ENCODE data around the gene OPCML. TPM values are rescaled to one million over a fixed set of nuclear protein-coding genes. Genes with fewer than 3 reads are reported as not detected.

OPCML gene
- total and polyA plus RNA-seq, 4 donors = 16.6 to 70.3 (median 58.1) TPM

DNA sequence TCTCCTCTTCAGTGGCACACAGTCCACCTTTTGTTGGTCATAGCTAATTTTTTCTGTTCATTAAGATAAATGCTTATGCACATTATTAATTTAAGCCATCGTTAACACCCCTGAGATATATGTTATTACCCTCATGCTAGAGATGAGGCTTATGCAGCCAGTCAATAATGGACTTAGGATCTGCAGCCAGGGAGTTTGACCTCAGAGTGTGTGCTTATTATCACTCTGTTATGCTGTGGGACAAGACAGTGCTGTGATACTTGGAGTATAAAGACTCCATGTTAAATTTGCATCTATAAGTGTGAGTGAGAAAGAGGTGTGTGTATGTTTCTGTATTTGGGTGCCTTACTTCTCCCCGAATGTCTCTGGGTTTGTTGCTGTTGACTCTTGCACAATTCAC is 969.3 kb downstream of the OPCML start:
- WGBS (ENCODE audit: insufficient coverage) = no CpG with 5 or more reads among the region's 2 CpGs
- DNase-seq (ENCODE audit: low read depth in 4 of 6, low spot score in 6 of 6) = peak in 1 of 6 donors; percentile 3
- H3K27ac ChIP-seq (ENCODE audit: low read depth, low read length) = no peak overlapping the region

GRCh38 chr11:132561937-132562336 is 970.4 kb downstream of the OPCML start:
- H3K9me3 ChIP-seq (ENCODE audit: control insufficient read depth, insufficient read depth, low read length) = no peaks in the 10 kb centered on the region
- H3K36me3 ChIP-seq (ENCODE audit: control insufficient read depth, insufficient read depth, low read length) = no peaks in the 10 kb centered on the region
- H3K27ac ChIP-seq (ENCODE audit: low read depth, low read length) = no peak overlapping the region
- no peaks in the 10 kb centered on the region for H3K27me3 ChIP-seq (ENCODE audit: control insufficient read depth, insufficient read depth, low read length)
- H3K4me1 ChIP-seq (ENCODE audit: control insufficient read depth, insufficient read depth, low read length) = no peaks in the 10 kb centered on the region
- H3K4me3 ChIP-seq (ENCODE audit: low read depth, low read length) = no peak overlapping the region
- WGBS (ENCODE audit: insufficient coverage) = no CpG with 5 or more reads among the region's 2 CpGs
- DNase-seq (ENCODE audit: low read depth in 4 of 6, low spot score in 6 of 6) = no peak

More for the DNA sequence above, 969.3 kb downstream of the OPCML start:
- no peaks in the 10 kb centered on the region for H3K36me3 ChIP-seq (ENCODE audit: control insufficient read depth, insufficient read depth, low read length)
- H3K4me1 ChIP-seq (ENCODE audit: control insufficient read depth, insufficient read depth, low read length) = no peaks in the 10 kb centered on the region
- H3K4me3 ChIP-seq (ENCODE audit: low read depth, low read length) = no peak overlapping the region
- H3K9me3 ChIP-seq (ENCODE audit: control insufficient read depth, insufficient read depth, low read length) = no peaks in the 10 kb centered on the region
- no peaks in the 10 kb centered on the region for H3K27me3 ChIP-seq (ENCODE audit: control insufficient read depth, insufficient read depth, low read length)

- Histone ChIP-seq H3K4me1 (ENCODE audit: control insufficient read depth, insufficient read depth, low read length) (peaks cover under 1% of the 10 kb centered on the region), H3K4me3 (ENCODE audit: low read depth, low read length) (no peak overlapping the region), H3K36me3 (ENCODE audit: control insufficient read depth, insufficient read depth, low read length) (no peaks in the 10 kb centered on the region), H3K27me3 (ENCODE audit: control insufficient read depth, insufficient read depth, low read length) (no peaks in the 10 kb centered on the region), H3K27ac (ENCODE audit: low read depth, low read length) (no peak overlapping the region), H3K9me3 (ENCODE audit: control insufficient read depth, insufficient read depth, low read length) (no peaks in the 10 kb centered on the region)
- peak in 2 of 6 donors; percentile 30 to 58 for DNase-seq (ENCODE audit: low read depth in 4 of 6, low spot score in 6 of 6)
- 33% methylated on average over 1 of the region's 5 CpGs for WGBS (ENCODE audit: insufficient coverage)
These were observed 972.8 kb downstream of the OPCML start for GRCh38 chr11:132559331-132560036.

- Histone ChIP-seq H3K4me1 (ENCODE audit: control insufficient read depth, insufficient read depth, low read length) (peaks cover 6% of the 10 kb centered on the region), H3K27ac (ENCODE audit: low read depth, low read length) (no peak overlapping the region), H3K36me3 (ENCODE audit: control insufficient read depth, insufficient read depth, low read length) (no peaks in the 10 kb centered on the region), H3K9me3 (ENCODE audit: control insufficient read depth, insufficient read depth, low read length) (no peaks in the 10 kb centered on the region), H3K4me3 (ENCODE audit: low read depth, low read length) (no peak overlapping the region), H3K27me3 (ENCODE audit: control insufficient read depth, insufficient read depth, low read length) (no peaks in the 10 kb centered on the region)
- WGBS (ENCODE audit: insufficient coverage) = no CpG with 5 or more reads among the region's 2 CpGs
- DNase-seq (ENCODE audit: low read depth in 4 of 6, low spot score in 6 of 6) = no peak
These were observed 976.0 kb downstream of the OPCML start for GRCh38 chr11:132556316-132556715.

GRCh38 chr11:132555617-132556016 is 976.7 kb downstream of the OPCML start:
- Histone ChIP-seq H3K27ac (ENCODE audit: low read depth, low read length) (no peak overlapping the region), H3K4me1 (ENCODE audit: control insufficient read depth, insufficient read depth, low read length) (peaks cover 6% of the 10 kb centered on the region), H3K9me3 (ENCODE audit: control insufficient read depth, insufficient read depth, low read length) (no peaks in the 10 kb centered on the region), H3K27me3 (ENCODE audit: control insufficient read depth, insufficient read depth, low read length) (no peaks in the 10 kb centered on the region), H3K36me3 (ENCODE audit: control insufficient read depth, insufficient read depth, low read length) (no peaks in the 10 kb centered on the region), H3K4me3 (ENCODE audit: low read depth, low read length) (no peak overlapping the region)
- WGBS (ENCODE audit: insufficient coverage) = no CpG with 5 or more reads among the region's 3 CpGs
- no peak for DNase-seq (ENCODE audit: low read depth in 4 of 6, low spot score in 6 of 6)

GRCh38 chr11:132551016-132551415 is 981.3 kb downstream of the OPCML start:
- no peaks in the 10 kb centered on the region for H3K27me3 ChIP-seq (ENCODE audit: control insufficient read depth, insufficient read depth, low read length)
- 100% methylated on average over 1 of the region's 5 CpGs for WGBS (ENCODE audit: insufficient coverage)
- no peaks in the 10 kb centered on the region for H3K36me3 ChIP-seq (ENCODE audit: control insufficient read depth, insufficient read depth, low read length)
- no peak for DNase-seq (ENCODE audit: low read depth in 4 of 6, low spot score in 6 of 6)
- no peak overlapping the region for H3K27ac ChIP-seq (ENCODE audit: low read depth, low read length)
- H3K4me1 ChIP-seq (ENCODE audit: control insufficient read depth, insufficient read depth, low read length) = peaks cover 6% of the 10 kb centered on the region
- no peak overlapping the region for H3K4me3 ChIP-seq (ENCODE audit: low read depth, low read length)
- H3K9me3 ChIP-seq (ENCODE audit: control insufficient read depth, insufficient read depth, low read length) = no peaks in the 10 kb centered on the region

DNA sequence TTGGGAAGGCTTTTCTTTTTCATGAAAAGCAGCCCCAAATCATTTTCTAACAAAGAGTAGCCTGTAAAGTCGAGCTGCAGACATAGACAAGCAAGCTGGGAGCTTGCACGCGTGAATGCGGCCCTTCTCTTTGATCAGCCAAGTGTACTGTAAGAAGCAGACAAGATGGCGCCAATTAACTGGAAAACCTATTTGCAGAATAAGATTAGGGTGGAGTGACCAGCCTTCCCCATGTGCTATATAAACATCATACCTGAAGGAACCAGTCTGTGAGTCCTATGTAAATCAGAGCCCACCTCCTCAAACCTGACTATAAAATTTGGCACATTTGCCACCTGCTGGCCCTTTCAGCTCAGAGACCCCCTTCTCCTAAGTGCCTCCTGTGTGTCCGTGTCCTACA is 982.7 kb downstream of the OPCML start:
- WGBS (ENCODE audit: insufficient coverage) = no CpG with 5 or more reads among the region's 6 CpGs
- peak in 2 of 6 donors; percentile 45 to 49 for DNase-seq (ENCODE audit: low read depth in 4 of 6, low spot score in 6 of 6)
- no peaks in the 10 kb centered on the region for H3K27me3 ChIP-seq (ENCODE audit: control insufficient read depth, insufficient read depth, low read length)

DNA sequence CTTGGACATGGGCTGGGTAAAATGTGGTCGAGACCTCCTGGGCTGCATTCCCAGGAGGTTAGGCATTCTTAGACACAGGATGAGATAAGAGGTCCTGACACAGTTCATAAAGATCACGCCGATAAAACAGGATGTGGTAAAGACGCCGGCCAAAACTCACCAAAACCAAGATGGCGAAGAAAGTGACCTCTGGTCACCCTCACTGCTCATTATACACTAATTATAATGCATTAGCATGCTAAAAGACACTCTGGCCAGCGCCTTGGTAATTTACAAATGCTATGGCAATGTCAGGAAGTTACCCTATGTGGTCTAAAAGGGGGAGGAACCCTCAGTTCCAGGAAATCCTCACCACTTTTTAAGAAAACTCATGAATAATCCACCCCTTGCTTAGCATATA is 983.3 kb downstream of the OPCML start:
- Histone ChIP-seq H3K27me3 (ENCODE audit: control insufficient read depth, insufficient read depth, low read length) (no peaks in the 10 kb centered on the region), H3K36me3 (ENCODE audit: control insufficient read depth, insufficient read depth, low read length) (no peaks in the 10 kb centered on the region), H3K4me3 (ENCODE audit: low read depth, low read length) (no peak overlapping the region), H3K4me1 (ENCODE audit: control insufficient read depth, insufficient read depth, low read length) (peaks cover under 1% of the 10 kb centered on the region), H3K27ac (ENCODE audit: low read depth, low read length) (no peak overlapping the region), H3K9me3 (ENCODE audit: control insufficient read depth, insufficient read depth, low read length) (no peaks in the 10 kb centered on the region)
- DNase-seq (ENCODE audit: low read depth in 4 of 6, low spot score in 6 of 6) = no peak
- WGBS (ENCODE audit: insufficient coverage) = 78% methylated on average over 5 of the region's 7 CpGs

More for the DNA sequence above, 982.7 kb downstream of the OPCML start:
- H3K9me3 ChIP-seq (ENCODE audit: control insufficient read depth, insufficient read depth, low read length) = no peaks in the 10 kb centered on the region
- no peak overlapping the region for H3K4me3 ChIP-seq (ENCODE audit: low read depth, low read length)
- H3K27ac ChIP-seq (ENCODE audit: low read depth, low read length) = no peak overlapping the region
- peaks cover 6% of the 10 kb centered on the region for H3K4me1 ChIP-seq (ENCODE audit: control insufficient read depth, insufficient read depth, low read length)
- H3K36me3 ChIP-seq (ENCODE audit: control insufficient read depth, insufficient read depth, low read length) = no peaks in the 10 kb centered on the region

GRCh38 chr11:132544007-132544406 is 988.3 kb downstream of the OPCML start:
- Histone ChIP-seq H3K27me3 (ENCODE audit: control insufficient read depth, insufficient read depth, low read length) (no peaks in the 10 kb centered on the region), H3K4me3 (ENCODE audit: low read depth, low read length) (no peak overlapping the region), H3K9me3 (ENCODE audit: control insufficient read depth, insufficient read depth, low read length) (no peaks in the 10 kb centered on the region), H3K4me1 (ENCODE audit: control insufficient read depth, insufficient read depth, low read length) (no peaks in the 10 kb centered on the region), H3K36me3 (ENCODE audit: control insufficient read depth, insufficient read depth, low read length) (no peaks in the 10 kb centered on the region), H3K27ac (ENCODE audit: low read depth, low read length) (no peak overlapping the region)
- peak in 1 of 6 donors; percentile 66 for DNase-seq (ENCODE audit: low read depth in 4 of 6, low spot score in 6 of 6)
- 55% methylated on average over 2 of the region's 5 CpGs for WGBS (ENCODE audit: insufficient coverage)

- Histone ChIP-seq H3K4me1 (ENCODE audit: control insufficient read depth, insufficient read depth, low read length) (no peaks in the 10 kb centered on the region), H3K4me3 (ENCODE audit: low read depth, low read length) (no peak overlapping the region), H3K27me3 (ENCODE audit: control insufficient read depth, insufficient read depth, low read length) (no peaks in the 10 kb centered on the region), H3K36me3 (ENCODE audit: control insufficient read depth, insufficient read depth, low read length) (no peaks in the 10 kb centered on the region), H3K9me3 (ENCODE audit: control insufficient read depth, insufficient read depth, low read length) (no peaks in the 10 kb centered on the region), H3K27ac (ENCODE audit: low read depth, low read length) (no peak overlapping the region)
- no peak for DNase-seq (ENCODE audit: low read depth in 4 of 6, low spot score in 6 of 6)
- 100% methylated on average over 2 of the region's 2 CpGs for WGBS (ENCODE audit: insufficient coverage)
These were observed 990.5 kb downstream of the OPCML start for GRCh38 chr11:132541794-132542193.

All from spinal cord (tissue), 10 donors.